GM21529 (cell line): Measurements from ENCODE around the gene SASS6.
"Not testable (repeated sequence)": the region's sequence is repeated elsewhere in the genome, so short reads cannot be mapped to it uniquely, and the experiment has no call there.

Source experiments
- ATAC-seq: cut with Tn5 transposase; IDR thresholded peaks from one replicate; pipeline ENCODE4 v1.9.1; 2021; ENCODE audit not compliant: unreplicated experiment

Gene SASS6

GRCh38 chr1:100050139-100050538 is 82.6 kb downstream of the SASS6 start:
- ATAC-seq, result no peak

GRCh38 chr1:100047235-100047708 is 85.5 kb downstream of the SASS6 start:
- ATAC-seq, result not testable (repeated sequence)

- no peak for ATAC-seq
These were observed 87.5 kb downstream of the SASS6 start for GRCh38 chr1:100045206-100045605.

GRCh38 chr1:100039591-100039990 is 93.1 kb downstream of the SASS6 start:
- ATAC-seq, result no peak

GRCh38 chr1:100038660-100039287 is 94.0 kb downstream of the SASS6 start:
- ATAC-seq, result peak; percentile 58

- ATAC-seq, result peak; percentile 79
These were observed 94.6 kb downstream of the SASS6 start for GRCh38 chr1:100037927-100038659.

GRCh38 chr1:100037656-100037926 is 95.1 kb downstream of the SASS6 start:
- ATAC-seq, result no peak

- peak; percentile 0 for ATAC-seq
These were observed 95.7 kb downstream of the SASS6 start for GRCh38 chr1:100036718-100037655.

GRCh38 chr1:100035214-100035613 is 97.5 kb downstream of the SASS6 start:
- ATAC-seq, result no peak

GRCh38 chr1:100034470-100034869 is 98.3 kb downstream of the SASS6 start:
- no peak for ATAC-seq
